Neural progenitor cell (in vitro differentiated cells): ENCODE data around the gene IL6R. TPM values are rescaled to one million over a fixed set of nuclear protein-coding genes. Genes with fewer than 3 reads are reported as not detected.

Experiments
- DNase-seq: peaks from one replicate; pipeline ENCODE4 v3.0.0-alpha.2; 2016; ENCODE audit warnings: low spot score
- H2AFZ ChIP-seq: fragments of 200-600 bp; sonication (generic); replicated peaks from 2 replicates; pipeline ENCODE4 v1.6.1; 2016; ENCODE audit warnings: antibody characterized with exemption
- H3F3A ChIP-seq: fragments of 200-600 bp; sonication (generic); 2 replicates; pipeline ENCODE4 v1.6.1; 2016; ENCODE audit warnings: antibody characterized with exemption, low read depth
- H3K27ac ChIP-seq: fragments of 200-600 bp; sonication (generic); 2 replicates; pipeline ENCODE4 v1.5.1; 2016; ENCODE audit warnings: mild to moderate bottlenecking
- H3K27me3 ChIP-seq: fragments of 200-600 bp; sonication (generic); 2 replicates; pipeline ENCODE4 v1.6.1; 2016; ENCODE audit warnings: mild to moderate bottlenecking, moderate library complexity
- H3K36me3 ChIP-seq: fragments of 200-600 bp; sonication (generic); 2 replicates; pipeline ENCODE4 v1.5.1; 2016
- H3K4me1 ChIP-seq: fragments of 200-600 bp; sonication (generic); 2 replicates; pipeline ENCODE4 v1.6.1; 2016; ENCODE audit warnings: mixed run types
- H3K4me2 ChIP-seq: fragments of 200-600 bp; sonication (generic); 2 replicates; pipeline ENCODE4 v1.6.1; 2016
- H3K4me3 ChIP-seq: fragments of 200-600 bp; sonication (generic); 2 replicates; pipeline ENCODE4 v1.5.1; 2016
- H3K79me2 ChIP-seq: fragments of 200-600 bp; sonication (generic); 2 replicates; pipeline ENCODE4 v1.6.1; 2016; ENCODE audit warnings: low read depth
- H3K9ac ChIP-seq: fragments of 200-600 bp; sonication (generic); 2 replicates; pipeline ENCODE4 v1.6.1; 2016
- H3K9me3 ChIP-seq: fragments of 200-600 bp; sonication (generic); 2 replicates; pipeline ENCODE4 v1.5.1; 2016; ENCODE audit warnings: low read depth
- H4K20me1 ChIP-seq: fragments of 200-600 bp; sonication (generic); 2 replicates; pipeline ENCODE4 v1.6.1; 2016; ENCODE audit warnings: low read depth
- H3K27ac Mint-ChIP-seq: 3 replicates; pipeline ENCODE4 v1.8.0; 2021; ENCODE audit warnings: mixed read lengths
- H3K27me3 Mint-ChIP-seq: 2 replicates; pipeline ENCODE4 v1.8.0; 2022; ENCODE audit warnings: low read depth, mild to moderate bottlenecking, inconsistent platforms, moderate library complexity, mixed read lengths; ENCODE audit not compliant: insufficient read depth
- H3K36me3 Mint-ChIP-seq: 3 replicates; pipeline ENCODE4 v1.8.0; 2021; ENCODE audit warnings: mixed read lengths
- H3K4me1 Mint-ChIP-seq: 3 replicates; pipeline ENCODE4 v1.8.0; 2021; ENCODE audit warnings: mixed read lengths
- H3K4me3 Mint-ChIP-seq: 3 replicates; pipeline ENCODE4 v1.8.0; 2021; ENCODE audit warnings: mild to moderate bottlenecking, moderate library complexity, mixed read lengths
- H3K9me3 Mint-ChIP-seq: 3 replicates; pipeline ENCODE4 v1.8.0; 2020; ENCODE audit warnings: mixed read lengths
- CTCF ChIP-seq: fragments of 200-600 bp; sonication (generic); IDR thresholded peaks from 2 replicates; pipeline ENCODE4 v1.5.1; 2017; ENCODE audit warnings: antibody characterized with exemption, mild to moderate bottlenecking
- EZH2 ChIP-seq: fragments of 200-600 bp; sonication (generic); IDR thresholded peaks from 2 replicates; pipeline ENCODE4 v1.6.1; 2017; ENCODE audit warnings: antibody characterized with exemption, mild to moderate bottlenecking, moderate library complexity
- EZH2phosphoT487 ChIP-seq: fragments of 200-600 bp; sonication (generic); IDR thresholded peaks from 2 replicates; pipeline ENCODE4 v1.6.1; 2017; ENCODE audit warnings: antibody characterized with exemption
- total RNA-seq: library from RNA; depleted of rRNA; stranded (reverse); fragments of >200 nt; gene quantifications from 2 replicates; pipeline ENCODE4 v1.2.3, GENCODE V29; 2015; ENCODE audit warnings: low replicate concordance

Gene IL6R
- total RNA-seq, 1 donor from 2014 or later, result not detected

- Mint-ChIP-seq H3K27ac (peak overlapping the region; percentile 44), H3K36me3 (no peaks in the 10 kb centered on the region), H3K27me3 (no peaks in the 10 kb centered on the region), H3K9me3 (no peaks in the 10 kb centered on the region), H3K4me1 (peaks cover 33% of the 10 kb centered on the region), H3K4me3 (peak overlapping the region; percentile 25)
- H3K27me3 ChIP-seq, result no peaks in the 10 kb centered on the region
- no peaks in the 10 kb centered on the region for H3K9me3 ChIP-seq
- no peaks in the 10 kb centered on the region for H3K36me3 ChIP-seq
- peak overlapping the region; percentile 21 for H2AFZ ChIP-seq
- H3K4me1 ChIP-seq, result peaks cover 9% of the 10 kb centered on the region
- H4K20me1 ChIP-seq, result no peaks in the 10 kb centered on the region
- peak; percentile 58 for DNase-seq
- H3F3A ChIP-seq, result no peaks in the 10 kb centered on the region
- H3K9ac ChIP-seq, result no peak overlapping the region
- no peak overlapping the region for H3K4me2 ChIP-seq
- H3K27ac ChIP-seq, result no peak overlapping the region
- TF ChIP-seq EZH2phosphoT487 (no peak), CTCF (no peak), EZH2 (no peak)
- H3K4me3 ChIP-seq, result no peak overlapping the region
- no peaks in the 10 kb centered on the region for H3K79me2 ChIP-seq
These were observed 18.3 kb downstream of the IL6R start for GRCh38 chr1:154423304-154423987.

GRCh38 chr1:154423988-154424326 is 18.8 kb downstream of the IL6R start:
- Mint-ChIP-seq H3K36me3 (no peaks in the 10 kb centered on the region), H3K4me3 (no peak overlapping the region), H3K4me1 (peaks cover 33% of the 10 kb centered on the region), H3K9me3 (no peaks in the 10 kb centered on the region), H3K27ac (peak overlapping the region; percentile 25), H3K27me3 (no peaks in the 10 kb centered on the region)
- H3K4me1 ChIP-seq, result peaks cover 9% of the 10 kb centered on the region
- no peaks in the 10 kb centered on the region for H4K20me1 ChIP-seq
- no peaks in the 10 kb centered on the region for H3K79me2 ChIP-seq
- no peak overlapping the region for H3K4me3 ChIP-seq
- H2AFZ ChIP-seq, result peak overlapping the region; percentile 21
- H3K4me2 ChIP-seq, result no peak overlapping the region
- H3K36me3 ChIP-seq, result no peaks in the 10 kb centered on the region
- no peak for TF ChIP-seq EZH2phosphoT487
- no peak for TF ChIP-seq CTCF
- TF ChIP-seq EZH2, result no peak
- no peak for DNase-seq
- H3F3A ChIP-seq, result no peaks in the 10 kb centered on the region
- H3K27ac ChIP-seq, result no peak overlapping the region
- H3K9ac ChIP-seq, result no peak overlapping the region
- no peaks in the 10 kb centered on the region for H3K27me3 ChIP-seq
- H3K9me3 ChIP-seq, result no peaks in the 10 kb centered on the region

- Histone ChIP-seq H3K27ac (no peak overlapping the region), H4K20me1 (no peaks in the 10 kb centered on the region), H3K4me1 (peaks cover 9% of the 10 kb centered on the region), H3K9ac (no peak overlapping the region), H3K79me2 (no peaks in the 10 kb centered on the region), H2AFZ (no peak overlapping the region), H3K4me2 (no peak overlapping the region), H3K9me3 (no peaks in the 10 kb centered on the region), H3F3A (no peaks in the 10 kb centered on the region), H3K27me3 (no peaks in the 10 kb centered on the region), H3K4me3 (no peak overlapping the region), H3K36me3 (no peaks in the 10 kb centered on the region)
- Mint-ChIP-seq H3K9me3 (no peaks in the 10 kb centered on the region), H3K36me3 (no peaks in the 10 kb centered on the region), H3K27me3 (no peaks in the 10 kb centered on the region), H3K4me1 (peaks cover 34% of the 10 kb centered on the region), H3K27ac (no peak overlapping the region), H3K4me3 (no peak overlapping the region)
- no peak for DNase-seq
- no peak for TF ChIP-seq EZH2phosphoT487
- TF ChIP-seq EZH2, result no peak
- TF ChIP-seq CTCF, result no peak
These were observed 20.0 kb downstream of the IL6R start for GRCh38 chr1:154425172-154425571.
